Measurements from ENCODE around the gene F8.

F8 gene

GRCh38 chrX:155026727-155027508 is 4.4 kb upstream of the F8 start, which contains the start of gene FUNDC2 (continued):
- TF ChIP-seq ZFP69B (tag by site-specific recombination; IDR thresholded peaks at IDR 0.05) (no peak), ZNF518A (tag by site-specific recombination; conservative IDR thresholded peaks at IDR 0.05; ENCODE audit: low read depth) (0 out of 2 replicates have a peak, but pooled peaks have one; percentile 43), OVOL3 (tag by site-specific recombination; IDR thresholded peaks at IDR 0.05) (no peak), ZNF433 (tag by site-specific recombination; IDR thresholded peaks at IDR 0.05; ENCODE audit: low read depth) (no peak), ZBTB48 (tag by site-specific recombination; IDR thresholded peaks at IDR 0.05) (no peak), WT1 (tag by site-specific recombination; IDR thresholded peaks at IDR 0.05) (peak; percentile 49), ZNF654 (tag by site-specific recombination; IDR thresholded peaks at IDR 0.05; ENCODE audit: low read depth) (no peak), ZNF202 (tag by site-specific recombination; IDR thresholded peaks at IDR 0.05; ENCODE audit: borderline replicate concordance) (no peak), KLF1 (tag by site-specific recombination; IDR thresholded peaks at IDR 0.05) (peak; percentile 65), ZNF175 (tag by site-specific recombination; IDR thresholded peaks at IDR 0.05) (no peak), CTCF (tag by site-specific recombination; IDR thresholded peaks at IDR 0.05) (no peak), BCL11B (tag by site-specific recombination; IDR thresholded peaks at IDR 0.05; ENCODE audit: low read depth) (0 out of 2 replicates have a peak, but pooled peaks have one; percentile 58), PRDM1 (tag by site-specific recombination; IDR thresholded peaks at IDR 0.05) (peak; percentile 73), PRDM10 (tag by site-specific recombination; IDR thresholded peaks at IDR 0.05) (peak; percentile 77), PRDM6 (tag by site-specific recombination; IDR thresholded peaks at IDR 0.05) (no peak), ZNF623 (tag by site-specific recombination; IDR thresholded peaks at IDR 0.05) (no peak), KLF16 (tag by site-specific recombination; IDR thresholded peaks at IDR 0.05) (0 out of 2 replicates have a peak, but pooled peaks have one; percentile 41), ZBTB44 (tag by site-specific recombination; IDR thresholded peaks at IDR 0.05) (0 out of 2 replicates have a peak, but pooled peaks have one; percentile 27), ZNF473 (tag by site-specific recombination; IDR thresholded peaks at IDR 0.05) (no peak), ZNF184 (tag by site-specific recombination; IDR thresholded peaks at IDR 0.05) (no peak), YY1 (tag by site-specific recombination; IDR thresholded peaks at IDR 0.05) (peak; percentile 59), ZBTB7A (tag by site-specific recombination; IDR thresholded peaks at IDR 0.05; ENCODE audit: low read depth) (0 out of 2 replicates have a peak, but pooled peaks have one; percentile 23), ZNF501 (tag by site-specific recombination; IDR thresholded peaks at IDR 0.05) (peak; percentile 24; the same call in 1 of the 2 replicates), HOXA7 (CRISPR knock-in tag; IDR thresholded peaks at IDR 0.05; ENCODE audit: borderline replicate concordance) (no peak), ZNF311 (tag by site-specific recombination; IDR thresholded peaks at IDR 0.05; ENCODE audit: borderline replicate concordance) (no peak), ZNF423 (tag by site-specific recombination; IDR thresholded peaks at IDR 0.05) (peak; percentile 98)

All from HEK293 (cell line).